ENCODE measurements around the gene COPS7A.
"Not testable (repeated sequence)": the region's sequence is repeated elsewhere in the genome, so short reads cannot be mapped to it uniquely, and the experiment has no call there.

COPS7A gene

DNA sequence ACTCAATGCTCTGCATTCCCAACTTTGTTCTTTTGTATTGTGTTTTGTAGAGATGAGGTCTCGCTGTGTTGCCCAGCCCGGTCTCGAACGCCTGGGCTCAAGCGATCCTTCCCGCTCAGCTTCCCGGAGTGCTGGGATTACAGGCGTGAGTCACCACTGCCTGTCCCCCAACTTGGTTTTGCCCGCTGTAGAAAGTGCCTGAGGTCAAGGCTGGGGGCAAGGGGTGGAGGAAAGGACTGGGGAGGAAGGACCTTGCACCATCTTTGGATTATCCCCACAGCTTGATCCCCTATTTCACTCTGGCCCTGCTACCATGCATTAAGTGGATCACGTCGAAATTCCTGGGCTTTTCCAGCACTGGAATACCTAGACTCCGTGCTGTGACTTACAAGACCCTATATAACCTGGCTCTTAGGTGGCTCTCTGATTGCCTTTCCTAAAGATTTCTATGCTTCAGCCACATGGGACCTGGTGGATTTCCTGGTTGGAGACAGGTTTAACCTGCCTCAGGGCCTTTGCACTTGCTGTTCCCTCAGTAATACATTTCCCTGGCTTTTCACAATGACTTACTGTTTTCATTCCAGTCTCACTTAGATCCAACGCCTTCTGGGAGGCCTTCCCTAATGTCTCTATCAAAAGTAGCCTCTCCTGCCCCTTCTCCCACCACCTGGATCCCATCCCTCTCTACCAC, 22.6 kb upstream of the COPS7A start:
- no peak for DNase-seq (ENCODE audit: low spot score)

DNA sequence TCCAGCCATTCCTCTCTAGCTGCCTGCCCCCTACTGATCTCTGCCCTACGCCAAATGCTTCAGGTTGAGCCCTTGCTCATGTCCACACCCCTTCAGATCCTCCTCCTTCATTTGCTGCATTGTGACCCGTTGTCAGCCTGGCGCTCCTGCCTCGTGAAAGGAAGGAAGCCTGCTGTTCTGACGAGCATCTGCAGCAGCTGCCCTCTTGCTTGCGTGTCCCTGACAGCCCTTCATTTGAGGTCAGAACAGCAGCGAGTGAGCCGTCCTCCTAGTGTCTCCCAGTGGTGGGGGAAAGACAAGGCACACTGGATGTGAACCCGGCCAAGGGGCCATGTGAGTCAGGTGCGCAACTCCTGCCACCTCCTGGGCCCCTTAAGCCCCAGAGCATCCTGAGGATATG, 20.2 kb upstream of the COPS7A start:
- peak; percentile 59 for DNase-seq (ENCODE audit: low spot score)

DNA sequence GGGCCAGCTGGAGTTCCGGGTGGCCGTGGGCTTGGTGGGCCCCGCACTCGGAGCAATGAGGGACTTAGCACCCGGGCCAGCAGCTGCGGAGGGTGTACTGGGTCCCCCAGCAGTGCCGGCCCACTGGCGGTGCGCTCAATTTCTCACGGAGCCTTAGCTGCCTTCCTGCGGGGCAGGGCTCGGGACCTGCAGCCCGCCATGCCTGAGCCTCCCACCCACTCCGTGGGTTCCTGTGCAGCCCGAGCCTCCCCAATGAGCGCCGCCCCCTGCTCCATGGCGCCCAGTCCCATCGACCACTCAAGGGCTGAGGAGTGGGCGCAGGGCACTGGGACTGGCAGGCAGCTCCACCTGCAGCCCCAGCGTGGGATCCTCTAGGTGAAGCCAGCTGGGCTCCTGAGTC, 15.5 kb upstream of the COPS7A start:
- DNase-seq (ENCODE audit: low spot score) = not testable (repeated sequence)

DNA sequence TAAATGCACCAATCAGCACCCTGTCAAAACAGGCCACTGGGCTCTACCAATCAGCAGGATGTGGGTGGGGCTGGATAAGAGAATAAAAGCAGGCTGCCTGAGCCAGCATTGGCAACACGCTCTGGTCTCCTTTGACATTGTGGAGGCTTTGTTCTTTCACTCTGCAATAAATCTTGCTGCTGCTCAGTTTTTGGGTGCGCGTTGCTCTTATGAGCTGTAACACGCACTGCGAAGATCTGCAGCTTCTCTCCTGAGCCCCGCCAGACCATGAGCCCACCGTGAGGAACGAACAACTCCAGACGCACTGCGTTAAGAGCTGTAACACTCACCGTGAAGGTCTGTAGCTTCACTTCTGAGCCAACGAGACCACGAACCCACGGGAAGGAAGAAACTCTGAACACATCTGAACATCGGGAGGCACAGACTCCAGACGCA, 14.9 kb upstream of the COPS7A start:
- DNase-seq (ENCODE audit: low spot score) = no peak

DNA sequence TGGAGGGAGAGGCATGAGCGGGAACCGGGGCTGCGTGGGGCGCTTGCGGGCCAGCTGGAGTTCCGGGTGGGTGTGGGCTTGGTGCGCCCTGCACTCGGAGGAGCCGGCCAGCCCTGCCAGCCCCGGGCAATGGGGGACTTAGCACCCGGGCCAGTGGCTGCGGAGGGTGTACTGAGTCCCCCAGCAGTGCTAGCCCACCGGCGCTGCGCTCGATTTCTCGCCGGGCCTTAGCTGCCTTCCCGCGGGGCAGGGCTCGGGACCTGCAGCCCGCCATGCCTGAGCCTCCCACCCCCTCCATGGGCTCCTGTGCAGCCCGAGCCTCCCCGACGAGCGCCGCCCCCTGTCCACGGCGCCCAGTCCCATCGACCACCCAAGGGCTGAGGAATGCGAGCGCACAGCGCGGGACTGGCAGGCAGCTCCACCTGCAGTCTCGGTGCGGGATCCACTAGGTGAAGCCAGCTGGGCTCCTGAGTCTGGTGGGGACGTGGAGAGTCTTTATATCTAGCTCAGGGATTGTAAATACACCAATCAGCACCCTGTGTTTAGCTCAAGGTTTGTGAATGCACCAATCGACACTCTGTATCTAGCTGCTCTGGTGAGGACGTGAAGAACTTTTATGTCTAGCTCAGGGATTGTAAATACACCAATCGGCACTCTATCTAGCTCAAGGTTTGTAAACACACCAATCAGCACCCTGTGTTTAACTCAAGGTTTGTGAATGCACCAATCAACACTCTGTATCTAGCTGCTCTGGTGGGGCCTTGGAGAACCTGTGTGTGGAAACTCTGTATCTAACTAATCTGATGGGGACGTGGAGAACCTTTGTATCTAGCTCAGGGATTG, 7.6 kb upstream of the COPS7A start:
- not testable (repeated sequence) for DNase-seq (ENCODE audit: low spot score)

DNA sequence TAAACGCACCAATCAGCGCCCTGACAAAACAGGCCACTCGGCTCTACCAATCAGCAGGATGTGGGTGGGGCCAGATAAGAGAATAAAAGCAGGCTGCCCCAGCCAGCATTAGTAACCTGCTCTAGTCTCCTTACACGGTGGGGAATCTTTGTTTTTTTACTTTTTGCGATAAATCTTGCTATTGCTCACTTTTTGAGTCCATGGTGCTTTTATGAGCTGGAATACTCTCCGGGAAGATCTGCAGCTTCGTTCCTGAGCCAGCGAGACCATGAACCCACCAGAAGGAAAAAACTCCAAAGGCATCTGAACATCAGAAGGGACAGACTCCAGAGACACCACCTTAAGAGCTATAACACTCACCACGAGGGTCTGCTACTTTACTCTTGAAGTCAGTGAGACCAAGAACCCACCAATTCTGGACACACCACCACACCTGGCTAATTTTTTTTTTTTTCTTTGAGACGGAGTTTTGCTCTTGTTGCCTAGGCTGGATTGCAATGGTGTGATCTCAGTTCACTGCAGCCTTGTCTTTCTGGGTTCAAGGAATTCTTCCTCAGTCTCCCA, 6.9 kb upstream of the COPS7A start:
- DNase-seq (ENCODE audit: low spot score) = no peak

DNA sequence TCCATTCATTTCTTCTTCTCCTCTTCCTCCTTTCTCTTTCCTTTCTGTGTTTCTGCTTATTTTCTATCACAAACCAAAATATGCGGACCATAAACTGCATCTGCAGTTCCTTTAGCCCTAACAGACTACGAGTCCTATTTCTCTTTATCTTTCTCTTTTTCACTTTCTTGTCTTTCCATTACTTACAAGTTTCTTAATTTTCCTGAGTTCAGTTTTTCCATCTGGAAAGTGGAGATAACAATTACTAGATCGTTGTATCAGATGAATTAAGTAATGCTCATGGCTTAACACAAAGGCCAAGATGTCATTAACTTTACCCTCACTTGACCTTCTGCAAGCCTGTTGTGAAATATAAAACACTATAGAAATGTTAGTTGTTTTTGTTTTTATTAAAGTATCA, 983 bp upstream of the COPS7A start:
- DNase-seq (ENCODE audit: low spot score) = no peak

DNA sequence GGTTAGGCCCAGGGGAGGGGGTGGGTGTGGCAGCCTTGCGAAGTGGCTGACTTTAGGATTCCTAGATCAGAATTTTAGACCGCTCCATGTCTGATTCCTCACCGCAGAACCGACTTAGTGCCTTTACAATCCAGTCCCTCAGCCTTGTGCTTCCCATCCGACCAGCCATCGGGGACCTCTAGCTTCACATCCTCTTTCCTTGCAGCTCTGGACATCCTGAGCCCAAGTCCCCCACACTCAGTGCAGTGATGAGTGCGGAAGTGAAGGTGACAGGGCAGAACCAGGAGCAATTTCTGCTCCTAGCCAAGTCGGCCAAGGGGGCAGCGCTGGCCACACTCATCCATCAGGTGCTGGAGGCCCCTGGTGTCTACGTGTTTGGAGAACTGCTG, 557 bp downstream of the COPS7A start:
- no peak for DNase-seq (ENCODE audit: low spot score)

DNA sequence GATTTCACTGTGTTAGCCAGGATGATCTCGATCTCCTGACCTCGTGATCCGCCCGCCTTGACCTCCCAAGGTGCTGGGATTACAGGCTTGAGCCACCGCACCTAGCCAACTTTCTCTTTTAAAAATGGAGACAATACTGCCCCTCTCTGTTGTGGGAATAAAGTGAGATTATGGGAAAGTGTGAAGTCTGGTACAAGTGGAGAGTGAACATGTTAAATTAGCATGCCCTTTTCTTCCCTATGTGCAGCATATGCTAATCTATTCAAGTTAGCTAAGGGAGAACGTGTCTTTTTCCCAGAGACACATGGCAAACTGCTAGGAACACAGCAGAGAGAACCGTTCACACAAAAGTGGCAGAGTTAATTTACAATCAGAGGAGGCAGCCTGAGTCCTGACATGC, 1.5 kb downstream of the COPS7A start:
- DNase-seq (ENCODE audit: low spot score) = no peak

DNA sequence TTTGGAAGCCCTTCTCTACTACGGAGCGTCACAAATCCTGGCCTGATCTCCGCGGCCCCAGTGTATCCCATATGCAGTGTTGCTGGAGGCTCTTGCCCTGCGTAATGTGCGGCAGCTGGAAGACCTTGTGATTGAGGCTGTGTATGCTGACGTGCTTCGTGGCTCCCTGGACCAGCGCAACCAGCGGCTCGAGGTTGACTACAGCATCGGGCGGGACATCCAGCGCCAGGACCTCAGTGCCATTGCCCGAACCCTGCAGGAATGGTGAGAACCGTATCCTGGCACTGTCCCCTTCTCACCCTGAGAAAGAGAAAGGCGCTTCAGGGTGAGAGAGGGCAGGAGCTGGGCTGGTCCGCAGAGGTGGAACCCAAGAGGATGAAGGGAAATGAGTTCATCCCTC, 5.3 kb downstream of the COPS7A start:
- no peak for DNase-seq (ENCODE audit: low spot score)

DNA sequence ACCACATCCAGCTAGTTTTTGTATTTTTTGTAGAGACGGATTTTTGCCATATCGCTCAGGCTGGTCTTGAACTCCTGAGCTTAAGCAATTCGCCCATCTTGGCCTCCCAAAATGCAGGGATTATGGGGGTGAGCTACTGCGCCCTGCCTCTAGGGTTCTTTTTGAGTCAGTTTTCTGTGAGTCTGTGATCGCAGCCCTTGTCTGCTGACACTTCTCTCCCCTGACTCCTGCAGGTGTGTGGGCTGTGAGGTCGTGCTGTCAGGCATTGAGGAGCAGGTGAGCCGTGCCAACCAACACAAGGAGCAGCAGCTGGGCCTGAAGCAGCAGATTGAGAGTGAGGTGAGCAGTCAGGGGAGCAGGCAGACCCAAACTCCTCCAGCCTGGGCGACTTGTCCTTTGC, 6.3 kb downstream of the COPS7A start:
- no peak for DNase-seq (ENCODE audit: low spot score)

DNA sequence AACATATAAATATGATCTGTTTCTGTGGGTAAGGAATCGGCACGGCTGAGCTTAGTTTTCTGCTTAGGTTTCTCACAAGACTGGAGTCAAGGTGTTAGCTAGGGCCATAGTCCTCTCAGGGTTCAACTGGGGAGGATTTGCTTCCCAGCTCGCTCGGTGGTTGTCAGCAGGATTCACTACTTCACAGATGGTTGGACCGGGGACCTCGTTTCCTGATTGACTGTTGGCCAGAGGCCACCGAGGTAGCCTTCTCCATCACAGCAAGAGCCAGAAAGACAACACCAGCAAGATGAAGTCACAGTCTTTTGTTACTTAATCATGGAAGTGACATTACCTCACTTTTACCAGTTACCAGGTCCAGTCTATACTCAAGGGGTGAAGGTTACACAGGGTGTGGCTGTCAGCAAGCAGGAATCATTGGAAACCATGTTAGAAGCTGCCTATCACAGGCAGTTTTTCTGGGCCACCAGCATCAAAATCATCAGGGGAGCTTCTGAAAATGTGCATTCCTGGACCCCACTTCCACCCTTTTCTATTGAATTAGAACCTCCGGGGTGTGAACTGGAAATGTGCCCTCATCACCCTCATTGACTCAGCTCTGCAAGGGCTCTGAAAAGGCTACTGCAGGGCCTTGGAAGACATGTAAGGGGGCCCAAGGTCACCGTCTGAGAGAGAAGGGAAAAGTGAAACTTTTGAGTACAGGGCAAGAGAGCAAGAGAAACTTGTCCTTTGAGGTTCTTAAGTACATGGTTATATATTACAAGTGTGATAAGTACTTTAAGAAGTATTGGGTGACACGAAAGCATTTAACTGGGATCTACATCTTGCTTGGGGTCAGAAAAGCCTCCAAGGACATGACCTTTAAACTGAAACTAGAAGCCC, 10.9 kb downstream of the COPS7A start:
- DNase-seq (ENCODE audit: low spot score) = no peak

DNA sequence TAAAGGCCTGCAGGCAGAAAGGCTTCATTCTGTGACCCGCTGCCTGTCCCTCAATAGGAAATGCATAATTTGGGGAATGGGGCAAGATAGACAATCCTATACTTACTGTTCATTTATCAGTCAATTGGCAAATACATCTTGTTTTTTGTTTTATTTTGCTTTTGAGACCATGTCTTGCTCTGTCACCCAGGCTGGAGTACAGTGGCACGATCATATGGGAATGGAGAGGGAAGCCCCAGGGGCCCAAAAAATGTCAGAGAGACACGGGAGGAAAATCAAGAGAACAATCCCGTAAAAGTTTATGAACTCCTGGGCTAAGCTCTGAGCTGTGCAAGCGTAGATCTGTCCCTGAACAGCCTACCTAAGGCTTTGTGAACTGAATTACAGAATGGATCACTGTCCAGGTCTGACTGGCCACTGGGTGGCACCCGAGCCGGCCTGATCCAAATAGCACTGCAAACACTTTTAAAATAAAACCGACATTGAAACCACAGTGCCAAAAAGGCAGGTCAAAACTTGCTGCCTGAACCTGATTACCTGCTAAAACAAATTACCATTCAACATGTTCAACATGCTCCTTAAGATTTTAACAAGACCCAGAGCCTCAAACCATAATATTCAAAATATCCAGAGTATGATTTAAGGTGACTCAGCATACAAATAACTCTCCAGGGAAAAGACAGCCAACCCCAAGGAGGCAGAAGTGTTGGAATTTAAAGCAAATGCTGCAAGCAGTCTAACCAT, 11.8 kb downstream of the COPS7A start:
- peak; percentile 77 for DNase-seq (ENCODE audit: low spot score)

DNA sequence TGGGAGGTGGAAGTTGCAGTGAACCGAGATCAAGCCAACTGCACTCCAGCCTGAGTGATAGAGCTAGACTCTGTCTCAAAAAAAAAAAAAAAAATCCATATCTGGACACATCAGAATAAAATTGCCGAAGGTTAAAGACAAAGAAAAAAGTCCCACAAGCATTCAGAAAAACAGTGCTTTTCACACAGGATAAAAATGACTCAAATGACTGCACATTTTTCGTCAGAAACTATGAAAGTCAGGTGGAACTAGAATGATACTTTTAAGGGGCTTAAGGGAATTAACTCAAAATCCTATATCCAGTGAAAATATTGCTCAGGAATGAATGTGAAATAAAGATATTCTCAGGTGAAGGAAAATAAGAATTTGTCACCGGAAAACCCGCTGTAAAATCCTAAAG, 12.9 kb downstream of the COPS7A start:
- no peak for DNase-seq (ENCODE audit: low spot score)

DNA sequence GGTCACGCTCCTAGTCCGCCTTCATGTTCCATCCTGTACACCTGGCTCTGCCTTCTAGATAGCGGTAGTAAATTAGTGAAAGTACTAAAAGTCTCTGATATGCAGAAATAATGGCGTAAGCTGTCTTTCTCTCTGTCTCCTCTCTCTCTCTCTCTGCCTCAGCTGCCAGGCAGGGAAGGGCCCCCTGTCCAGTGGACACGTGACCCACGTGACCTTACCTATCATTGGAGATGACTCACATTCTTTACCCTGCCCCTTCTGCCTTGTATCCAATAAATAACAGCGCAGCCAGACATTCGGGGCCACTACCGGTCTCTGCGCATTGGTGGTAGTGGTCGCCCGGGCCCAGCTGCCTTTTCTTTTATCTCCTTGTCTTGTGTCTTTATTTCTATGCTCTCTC, 18.2 kb downstream of the COPS7A start:
- DNase-seq (ENCODE audit: low spot score) = not testable (repeated sequence)

DNA sequence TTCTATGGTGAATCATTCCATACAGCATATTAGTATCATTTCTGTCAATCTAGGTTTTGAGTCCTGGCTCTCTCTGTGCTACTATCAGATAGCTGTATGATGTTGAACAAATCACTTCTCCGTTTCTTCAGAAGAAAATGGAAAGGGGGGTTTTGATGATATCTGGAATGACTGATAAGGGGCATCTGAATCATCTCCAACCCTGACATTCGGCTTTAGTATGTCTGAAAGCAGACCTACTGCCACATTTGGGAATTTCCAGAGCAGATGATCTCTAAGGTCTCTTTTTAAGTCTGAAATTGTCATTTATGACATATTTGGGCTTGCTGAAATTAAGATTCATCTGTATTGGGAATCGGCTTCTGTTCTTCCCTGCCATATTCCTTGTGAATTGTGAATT, 19.0 kb downstream of the COPS7A start:
- no peak for DNase-seq (ENCODE audit: low spot score)

DNA sequence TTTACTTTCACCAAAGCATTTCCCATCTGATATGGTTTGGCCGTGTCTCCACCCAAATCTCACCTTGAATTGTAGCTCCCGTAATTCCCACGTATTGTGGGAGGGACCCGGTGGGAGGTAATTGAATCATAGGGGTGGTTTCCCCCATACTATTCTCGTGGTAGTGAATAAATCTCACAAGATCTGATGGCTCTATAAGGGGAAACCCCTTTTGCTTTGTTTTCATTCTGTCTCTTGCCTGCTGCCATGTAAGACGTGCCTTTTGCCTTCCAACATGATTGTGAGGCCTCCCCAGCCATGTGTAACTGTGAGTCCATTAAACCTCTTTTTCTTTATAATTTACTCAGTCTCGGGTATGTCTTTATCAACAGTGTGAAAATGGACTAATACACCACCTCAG, 19.5 kb downstream of the COPS7A start:
- not testable (repeated sequence) for DNase-seq (ENCODE audit: low spot score)

DNA sequence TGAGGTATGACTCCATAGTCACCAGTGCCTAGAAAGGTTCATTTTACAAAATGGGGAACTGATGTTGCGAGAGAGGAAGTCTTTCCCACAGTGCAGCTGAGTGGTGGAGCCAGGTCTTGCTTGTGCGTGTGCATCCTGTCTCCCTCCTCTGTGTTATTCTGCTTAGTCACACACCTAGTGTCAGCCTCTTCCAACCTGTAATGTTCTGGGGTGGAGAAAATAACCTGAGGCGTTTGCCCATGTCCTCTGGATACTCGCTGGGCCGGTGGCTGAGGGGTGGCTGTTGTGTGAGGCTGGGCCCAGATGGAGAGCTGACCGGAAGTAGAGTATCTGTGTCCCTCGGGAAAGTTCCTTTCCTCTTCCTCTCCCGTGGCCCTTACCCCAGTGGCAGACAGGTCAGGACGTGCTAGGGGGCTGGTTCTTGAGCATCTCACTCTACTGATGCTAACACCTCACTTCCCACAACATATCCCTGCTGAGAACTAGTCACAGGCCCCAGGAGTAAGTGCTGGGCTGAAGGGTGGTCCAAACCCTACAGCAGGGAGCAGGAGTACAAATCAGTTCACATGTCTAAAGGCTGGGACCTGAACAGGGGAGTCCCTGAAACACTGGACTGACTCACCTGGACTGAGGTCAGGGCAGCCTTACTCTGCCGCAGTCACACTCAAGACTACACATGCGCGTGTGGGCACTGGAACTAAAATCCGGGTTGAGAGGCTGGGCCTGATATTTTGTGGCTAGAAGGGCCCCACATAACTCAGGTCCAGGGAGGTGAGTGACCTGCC, 22.1 kb downstream of the COPS7A start:
- DNase-seq (ENCODE audit: low spot score) = no peak

DNA sequence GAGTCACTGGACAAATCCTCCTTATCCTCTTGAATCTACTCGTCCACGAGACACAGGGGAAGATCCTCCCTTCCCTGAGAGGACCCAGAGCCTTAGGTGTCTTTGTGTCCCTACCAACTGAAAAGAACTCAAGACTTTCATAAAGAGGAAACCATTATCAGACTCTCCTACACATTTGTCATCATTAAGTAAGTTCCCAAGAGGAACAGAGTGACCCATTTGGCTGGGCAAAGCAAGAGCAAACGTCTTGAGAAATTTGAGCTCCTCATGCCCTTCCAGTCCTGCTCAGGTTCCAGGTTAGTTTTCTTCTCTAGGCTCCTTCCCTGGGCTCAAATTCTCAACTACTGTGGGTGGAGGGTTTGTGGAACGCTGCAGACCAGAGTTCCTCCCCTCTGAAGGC, 23.4 kb downstream of the COPS7A start:
- no peak for DNase-seq (ENCODE audit: low spot score)

DNA sequence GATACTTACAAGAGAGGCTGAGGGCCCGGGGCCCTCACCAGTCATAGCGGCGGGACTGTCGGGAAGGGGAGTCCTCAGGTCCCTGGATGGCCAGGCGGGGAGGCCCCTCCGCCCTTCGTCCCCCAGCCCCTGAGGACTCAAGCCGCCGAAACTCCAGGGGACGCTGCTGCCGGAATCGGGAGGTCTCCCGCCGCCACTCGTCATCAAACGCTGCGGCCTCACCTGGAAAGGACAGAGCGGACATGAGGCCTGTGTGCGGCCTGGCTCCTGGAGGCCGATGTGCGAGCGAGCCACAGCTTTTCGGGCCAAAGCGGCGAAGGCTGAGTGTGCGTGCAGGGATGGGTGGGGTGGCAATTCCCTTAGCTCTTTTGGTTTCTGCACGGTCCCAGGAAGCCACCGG, 24.9 kb downstream of the COPS7A start:
- no peak for DNase-seq (ENCODE audit: low spot score)

DNA sequence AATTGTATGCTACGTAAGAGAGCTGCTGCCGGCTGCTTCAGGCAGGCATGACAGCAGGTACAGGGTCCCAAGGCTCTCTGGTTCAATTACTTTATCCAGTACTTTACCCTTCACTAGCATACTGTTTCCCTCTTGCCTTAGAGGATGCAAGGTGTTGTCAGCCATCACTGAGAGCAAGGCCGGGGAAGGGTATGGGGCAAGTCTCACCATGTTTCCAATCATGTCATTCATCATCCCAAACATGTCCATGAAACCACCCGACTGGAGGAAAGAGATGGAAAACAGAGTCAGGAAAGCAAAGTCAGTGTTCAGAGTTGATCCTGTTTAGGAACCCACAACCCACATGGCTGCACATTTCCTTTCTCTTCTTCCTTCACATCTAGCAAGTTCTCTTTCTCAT, 26.7 kb downstream of the COPS7A start:
- no peak for DNase-seq (ENCODE audit: low spot score)

Data from iPS-NIHi11 (cell line).